IPS-20b (cell line): Measurements from ENCODE around the gene SGTB.

Experiments used
- H3K27ac ChIP-seq: one replicate; pipeline ENCODE4 v1.5.1; 2013; ENCODE audit warnings: low read length
- H3K27me3 ChIP-seq: 2 replicates; pipeline ENCODE4 v1.6.1; 2013; ENCODE audit warnings: mild to moderate bottlenecking, low read length, inconsistent platforms; ENCODE audit not compliant: insufficient read depth
- H3K36me3 ChIP-seq: 2 replicates; pipeline ENCODE4 v1.6.1; 2013; ENCODE audit warnings: low read depth, mild to moderate bottlenecking, inconsistent platforms, low read length, moderate library complexity; ENCODE audit not compliant: insufficient read depth
- H3K4me1 ChIP-seq: 2 replicates; pipeline ENCODE4 v1.6.1; 2013; ENCODE audit warnings: mild to moderate bottlenecking, control low read depth, inconsistent platforms, low read length, moderate library complexity; ENCODE audit not compliant: insufficient read depth
- H3K4me3 ChIP-seq: 2 replicates; pipeline ENCODE4 v1.5.1; 2013; ENCODE audit warnings: mild to moderate bottlenecking, low read length, inconsistent platforms
- H3K9ac ChIP-seq: 2 replicates; pipeline ENCODE4 v1.6.1; 2013; ENCODE audit warnings: low read depth, mild to moderate bottlenecking, inconsistent platforms, low read length, moderate library complexity
- H3K9me3 ChIP-seq: 2 replicates; pipeline ENCODE4 v1.6.1; 2013; ENCODE audit warnings: mild to moderate bottlenecking, low read depth, low read length, inconsistent platforms; ENCODE audit not compliant: insufficient read depth

The SGTB gene, protein sequence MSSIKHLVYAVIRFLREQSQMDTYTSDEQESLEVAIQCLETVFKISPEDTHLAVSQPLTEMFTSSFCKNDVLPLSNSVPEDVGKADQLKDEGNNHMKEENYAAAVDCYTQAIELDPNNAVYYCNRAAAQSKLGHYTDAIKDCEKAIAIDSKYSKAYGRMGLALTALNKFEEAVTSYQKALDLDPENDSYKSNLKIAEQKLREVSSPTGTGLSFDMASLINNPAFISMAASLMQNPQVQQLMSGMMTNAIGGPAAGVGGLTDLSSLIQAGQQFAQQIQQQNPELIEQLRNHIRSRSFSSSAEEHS

GRCh38 chr5:65721720-65722574, at the start of gene SGTB, which contains the start of gene NLN:
Gene SGTB (minus strand): TSS chr5:65722109. CDS start chr5:65720807, 1,302 bp downstream.
Gene NLN (plus strand): TSS chr5:65722205. CDS start chr5:65722374, 169 bp downstream.
- Histone ChIP-seq H3K27me3 (no peaks in the 10 kb centered on the region), H3K9me3 (no peaks in the 10 kb centered on the region), H3K9ac (peak within 1 kb of the TSS; percentile 96), H3K36me3 (peaks cover 22% of the 10 kb centered on the region), H3K27ac (peak within 1 kb of the TSS; percentile 68), H3K4me1 (no peaks in the 10 kb centered on the region; the same call in 1 of the 2 replicates), H3K4me3 (peak within 1 kb of the TSS; percentile 90)

- no peak overlapping the region for H3K27ac ChIP-seq
- no peaks in the 10 kb centered on the region for H3K27me3 ChIP-seq
- peaks cover 55% of the 10 kb centered on the region for H3K36me3 ChIP-seq
- H3K9me3 ChIP-seq = no peaks in the 10 kb centered on the region
- no peak overlapping the region for H3K9ac ChIP-seq
- H3K4me3 ChIP-seq = no peak overlapping the region
- H3K4me1 ChIP-seq = no peaks in the 10 kb centered on the region; the same call in 1 of the 2 replicates
Observed at GRCh38 chr5:65771266-65771665, 49.4 kb upstream of the SGTB start.

- Histone ChIP-seq H3K36me3 (peaks cover 51% of the 10 kb centered on the region), H3K27me3 (no peaks in the 10 kb centered on the region), H3K4me1 (no peaks in the 10 kb centered on the region; the same call in 1 of the 2 replicates), H3K27ac (no peak overlapping the region), H3K9ac (no peak overlapping the region), H3K9me3 (no peaks in the 10 kb centered on the region), H3K4me3 (no peak overlapping the region)
Observed at GRCh38 chr5:65769539-65769938, 47.6 kb upstream of the SGTB start.

GRCh38 chr5:65768723-65769346, 46.9 kb upstream of the SGTB start:
- Histone ChIP-seq H3K36me3 (peaks cover 57% of the 10 kb centered on the region), H3K9ac (no peak overlapping the region), H3K4me1 (no peaks in the 10 kb centered on the region; the same call in 1 of the 2 replicates), H3K9me3 (no peaks in the 10 kb centered on the region), H3K4me3 (no peak overlapping the region), H3K27me3 (no peaks in the 10 kb centered on the region), H3K27ac (no peak overlapping the region)

DNA sequence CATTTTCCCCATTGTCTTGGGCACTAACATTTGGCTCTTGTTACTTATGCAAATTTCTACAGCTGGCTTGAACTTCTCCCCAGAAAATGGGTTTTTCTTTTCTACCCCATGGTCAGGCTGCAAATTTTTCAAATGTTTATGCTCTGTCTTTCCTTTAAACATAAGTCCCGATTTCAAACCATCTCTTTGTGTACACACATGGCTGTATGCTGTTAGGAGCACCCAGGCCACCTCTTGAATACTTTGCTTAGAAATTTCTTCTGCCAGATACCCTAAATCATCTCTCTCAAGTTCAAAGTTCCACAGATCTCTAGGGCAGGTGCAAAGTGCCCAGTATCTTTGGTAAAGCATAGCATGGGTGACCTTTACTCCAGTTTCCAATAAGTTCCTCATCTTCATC, 45.7 kb upstream of the SGTB start:
- Histone ChIP-seq H3K9ac (no peak overlapping the region), H3K27ac (no peak overlapping the region), H3K36me3 (peaks cover 65% of the 10 kb centered on the region), H3K4me1 (no peaks in the 10 kb centered on the region; the same call in 1 of the 2 replicates), H3K27me3 (no peaks in the 10 kb centered on the region), H3K4me3 (no peak overlapping the region), H3K9me3 (no peaks in the 10 kb centered on the region)

DNA sequence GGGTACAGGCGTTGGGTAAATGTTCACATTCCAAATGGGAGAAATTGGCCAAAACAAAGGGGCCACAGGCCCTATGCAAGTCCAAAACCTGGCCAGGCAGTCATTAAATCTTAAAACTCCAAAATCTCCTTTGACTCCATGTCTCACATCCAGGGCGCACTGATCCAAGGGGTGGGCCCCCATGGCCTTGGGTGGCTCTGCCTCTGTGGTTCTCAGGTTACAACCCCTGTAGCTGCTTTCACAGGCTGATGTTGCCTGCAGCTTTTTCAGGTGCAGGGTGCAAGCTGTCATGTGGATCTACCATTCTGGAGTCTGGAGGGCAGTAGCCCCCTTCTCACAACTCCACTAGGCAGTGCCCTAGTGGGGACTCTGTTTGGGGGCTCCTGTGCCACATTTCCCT, 44.9 kb upstream of the SGTB start:
- Histone ChIP-seq H3K9ac (no peak overlapping the region), H3K4me1 (no peaks in the 10 kb centered on the region; the same call in 1 of the 2 replicates), H3K9me3 (no peaks in the 10 kb centered on the region), H3K36me3 (peaks cover 72% of the 10 kb centered on the region), H3K27me3 (no peaks in the 10 kb centered on the region), H3K4me3 (no peak overlapping the region), H3K27ac (no peak overlapping the region)

GRCh38 chr5:65766175-65766574, 44.3 kb upstream of the SGTB start:
- H3K4me1 ChIP-seq = no peaks in the 10 kb centered on the region; the same call in 1 of the 2 replicates
- H3K36me3 ChIP-seq = peaks cover 78% of the 10 kb centered on the region
- H3K27me3 ChIP-seq = no peaks in the 10 kb centered on the region
- no peak overlapping the region for H3K4me3 ChIP-seq
- no peak overlapping the region for H3K27ac ChIP-seq
- H3K9ac ChIP-seq = no peak overlapping the region
- no peaks in the 10 kb centered on the region for H3K9me3 ChIP-seq

DNA sequence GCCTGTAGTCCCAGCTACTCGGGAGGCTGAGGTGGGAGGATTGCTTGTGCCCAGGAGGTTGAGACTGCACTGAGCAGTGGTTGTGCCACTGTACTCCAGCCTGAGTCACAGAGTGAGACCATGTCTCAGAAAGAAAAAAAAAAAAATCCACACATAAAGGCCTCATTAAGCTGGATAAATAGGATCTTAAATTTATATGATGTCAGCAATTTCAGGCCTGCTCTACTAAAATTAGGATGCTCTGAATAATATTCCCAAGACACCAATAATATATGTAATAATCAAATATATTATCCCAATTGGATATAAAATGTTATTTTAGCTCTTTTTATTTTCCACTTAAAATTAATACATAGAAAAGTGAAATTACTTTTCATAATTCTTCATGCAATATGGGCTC, 43.7 kb upstream of the SGTB start:
- H3K4me1 ChIP-seq = no peaks in the 10 kb centered on the region; the same call in 1 of the 2 replicates
- no peaks in the 10 kb centered on the region for H3K27me3 ChIP-seq
- H3K4me3 ChIP-seq = no peak overlapping the region
- H3K27ac ChIP-seq = no peak overlapping the region
- no peak overlapping the region for H3K9ac ChIP-seq
- H3K9me3 ChIP-seq = no peaks in the 10 kb centered on the region
- H3K36me3 ChIP-seq = peaks cover 78% of the 10 kb centered on the region

- Histone ChIP-seq H3K4me1 (no peaks in the 10 kb centered on the region; the same call in 1 of the 2 replicates), H3K27ac (no peak overlapping the region), H3K4me3 (no peak overlapping the region), H3K9ac (no peak overlapping the region), H3K27me3 (no peaks in the 10 kb centered on the region), H3K9me3 (no peaks in the 10 kb centered on the region), H3K36me3 (peaks cover 79% of the 10 kb centered on the region)
Observed at GRCh38 chr5:65762234-65762633, 40.3 kb upstream of the SGTB start.

GRCh38 chr5:65760504-65761275, 38.8 kb upstream of the SGTB start:
- H3K27ac ChIP-seq = no peak overlapping the region
- H3K27me3 ChIP-seq = no peaks in the 10 kb centered on the region
- H3K4me3 ChIP-seq = no peak overlapping the region
- no peak overlapping the region for H3K9ac ChIP-seq
- no peaks in the 10 kb centered on the region for H3K4me1 ChIP-seq
- peaks cover 63% of the 10 kb centered on the region for H3K36me3 ChIP-seq
- H3K9me3 ChIP-seq = no peaks in the 10 kb centered on the region
